Activated CD8-positive, alpha-beta memory T cell treated with anti-CD3 and anti-CD28 coated beads for 36 hours (primary cell): ENCODE data around the gene UNC5C. TPM values are rescaled to one million over a fixed set of nuclear protein-coding genes. Genes with fewer than 3 reads are reported as not detected.

Experiments
- CTCF ChIA-PET: fragments of 350-600 bp; sonication (Branson Sonifier 250); formaldehyde crosslinking; loops from one replicate; lab custom pipeline; 2021; ENCODE audit warnings: antibody characterized with exemption; lab: Charles Lee
- POLR2A ChIA-PET: fragments of 350-600 bp; sonication (Branson Sonifier 250); formaldehyde crosslinking; loops from one replicate; lab custom pipeline; 2021; ENCODE audit warnings: antibody characterized with exemption; lab: Charles Lee
- total RNA-seq, 2 experiments: library from RNA; stranded (reverse); gene quantifications; one replicate each; pipeline ENCODE4 v1.2.3, GENCODE V29; 2021

The UNC5C gene
- total RNA-seq, 2 experiments from 2014 or later, result not detected

DNA sequence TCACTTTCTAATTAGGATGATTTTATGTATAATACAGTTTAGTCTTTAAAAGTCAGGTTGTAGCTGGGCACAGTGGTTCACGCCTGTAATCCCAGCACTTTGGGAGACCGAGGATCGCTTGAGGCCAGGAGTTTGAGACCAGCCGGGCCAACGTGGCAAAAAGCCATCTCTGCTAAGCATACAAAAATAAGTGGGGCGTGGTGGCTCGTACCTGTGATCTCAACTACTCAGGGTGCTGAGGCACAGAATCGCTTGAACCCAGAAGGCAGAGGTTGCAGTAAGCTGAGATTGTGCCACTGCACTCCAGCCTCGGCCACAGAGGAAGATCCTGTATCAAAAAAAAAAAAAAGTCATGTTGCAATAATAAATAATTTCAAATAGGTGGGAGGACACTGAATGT, 426.8 kb downstream of the UNC5C start:
- ChIA-PET CTCF (no interaction called here), POLR2A (no interaction called here)

DNA sequence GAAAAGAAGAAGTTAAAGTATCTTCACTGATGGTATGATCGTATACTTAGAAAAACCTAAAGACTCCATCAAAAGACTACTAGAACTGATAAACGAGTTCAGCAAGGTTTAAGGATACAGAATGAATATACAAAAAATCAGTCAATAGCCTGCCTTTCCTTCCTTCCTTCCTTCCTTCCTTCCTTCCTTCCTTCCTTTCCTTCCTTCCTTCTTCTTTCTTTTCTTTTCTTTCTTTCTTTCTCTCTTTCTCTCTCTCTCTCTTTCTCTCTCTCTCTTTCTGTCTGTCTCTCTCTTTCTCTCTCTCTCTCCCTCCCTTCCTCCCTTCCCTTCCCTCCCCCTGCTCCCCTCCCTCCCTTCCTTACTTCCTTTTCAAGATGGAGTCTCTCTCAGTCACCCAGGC, 428.3 kb downstream of the UNC5C start:
- POLR2A ChIA-PET, result no interaction called here
- CTCF ChIA-PET, result interaction anchor here (0.6 kb wide), 1 partner anchor 186 kb away, joined by 3 read pairs; no protein-coding TSS in a partner anchor

DNA sequence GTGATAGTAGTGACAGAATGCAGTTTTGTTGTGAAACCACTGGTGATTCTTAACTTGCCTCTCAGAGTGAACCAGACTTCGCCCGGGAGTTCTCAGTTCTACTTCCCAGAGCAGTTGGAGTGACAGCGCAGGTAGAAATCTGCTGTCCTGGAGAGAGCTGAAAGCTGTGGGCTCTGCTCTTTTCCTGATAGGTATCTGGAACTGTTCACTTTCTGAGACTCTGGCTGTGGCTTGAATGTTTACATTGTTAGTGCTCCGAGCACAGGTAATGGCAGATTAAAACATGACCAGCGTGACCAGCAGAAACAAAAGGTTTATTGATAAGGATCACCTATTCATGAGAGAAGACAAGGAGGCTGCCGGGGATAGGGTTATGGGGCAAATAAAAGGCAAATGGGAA, 430.3 kb downstream of the UNC5C start:
- POLR2A ChIA-PET, result no interaction called here
- CTCF ChIA-PET, result no interaction called here

DNA sequence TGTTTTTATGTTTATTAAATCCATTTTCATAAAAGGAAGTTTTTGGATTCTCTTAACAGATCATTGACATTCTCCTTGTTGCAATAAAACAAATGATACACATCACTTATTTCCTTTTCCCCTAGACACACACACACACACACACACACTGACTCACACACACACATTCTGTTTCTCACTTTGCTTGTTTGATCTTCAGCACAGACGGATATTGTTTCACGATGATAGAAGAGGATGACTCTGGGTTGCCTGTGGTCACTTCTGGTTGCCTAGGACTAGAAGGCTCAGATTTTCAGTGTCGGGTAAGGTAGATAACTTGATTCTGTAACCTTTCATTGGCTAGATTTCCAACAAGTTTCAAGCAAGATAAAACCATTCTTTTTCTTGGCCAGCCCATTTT, 434.3 kb downstream of the UNC5C start:
- POLR2A ChIA-PET, result no interaction called here
- CTCF ChIA-PET, result no interaction called here
